Measurements from ENCODE around the gene JPH2. TPM values are rescaled to one million over a fixed set of nuclear protein-coding genes. Genes with fewer than 3 reads are reported as not detected.

The JPH2 gene
- total and polyA plus RNA-seq, 10 of the 15 experiments (the other 5 are each of a cell fraction or from before 2014, with no cell fraction given): 0.16 TPM; not detected in 9

DNA sequence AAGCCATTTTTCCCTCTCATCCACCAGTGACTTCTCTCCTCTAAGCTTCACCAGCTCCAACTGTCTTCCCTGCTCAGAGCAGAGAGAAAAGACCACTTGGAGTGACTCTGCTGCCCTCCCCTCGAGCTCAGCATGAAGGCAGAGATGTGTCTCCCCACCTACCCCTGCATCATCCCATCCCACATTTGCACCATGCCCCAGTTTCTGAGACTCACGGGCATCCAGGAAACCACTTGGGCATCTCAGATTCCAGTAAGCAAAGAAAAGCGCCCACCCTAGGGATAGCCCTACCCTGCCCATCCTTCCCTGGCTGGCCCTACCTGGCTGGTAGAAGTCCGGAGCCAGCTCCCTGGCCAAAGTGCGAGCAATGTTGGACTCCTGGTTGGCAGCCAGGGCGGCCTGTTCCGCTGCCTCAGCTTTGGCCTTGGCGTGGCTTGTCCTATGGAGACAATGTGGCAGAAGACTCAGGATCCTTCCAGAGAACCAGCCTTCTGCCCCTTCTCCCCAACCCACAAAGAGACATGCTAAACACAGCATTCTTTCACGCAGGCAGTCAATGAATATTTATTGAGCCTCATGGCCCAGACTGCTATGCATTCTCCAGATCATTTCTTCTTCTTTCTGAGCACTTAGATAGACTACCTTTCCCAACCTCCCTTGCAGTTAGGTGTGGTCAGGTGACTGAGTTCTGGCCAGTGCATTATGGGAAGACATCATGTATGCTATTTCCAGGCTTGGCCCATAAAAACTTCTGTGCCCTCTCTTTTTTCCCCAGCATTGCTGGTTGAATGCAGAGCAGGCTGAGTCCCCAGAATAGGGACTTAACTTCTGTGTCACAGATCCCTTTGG lies 68.6 kb downstream of the JPH2 start:
- CTCF ChIA-PET: interaction anchor here (0.7 to 9.3 kb wide), 12 partner anchors 10 to 614 kb away, joined by 3 to 196 read pairs (median 4); no protein-coding TSS in a partner anchor

More for the DNA sequence above, 68.6 kb downstream of the JPH2 start:
- H3K27ac ChIP-seq (ENCODE audit: control insufficient read depth, insufficient read depth): no peak overlapping the region
- no peak overlapping the region for H3K9ac ChIP-seq (ENCODE audit: control insufficient read depth, insufficient read depth, low read length)
- WGBS (ENCODE audit: insufficient coverage, insufficient replicate concordance, low lambda C conversion rate, missing lambda C conversion rate): 48% methylated on average over 9 of the region's 9 CpGs
- TF ChIP-seq HCFC1 (IDR thresholded peaks at IDR 0.05; ENCODE audit: low read length): 0 out of 2 replicates have a peak, but pooled peaks have one; percentile 41
- TF ChIP-seq WRNIP1 (IDR thresholded peaks at IDR 0.05; ENCODE audit: borderline replicate concordance, low read depth, low read length): no peak
- peak; percentile 48 for TF ChIP-seq SIX5 (IDR thresholded peaks at IDR 0.05; ENCODE audit: low read depth, low read length, severe bottlenecking)
- TF ChIP-seq, protein P1, sequence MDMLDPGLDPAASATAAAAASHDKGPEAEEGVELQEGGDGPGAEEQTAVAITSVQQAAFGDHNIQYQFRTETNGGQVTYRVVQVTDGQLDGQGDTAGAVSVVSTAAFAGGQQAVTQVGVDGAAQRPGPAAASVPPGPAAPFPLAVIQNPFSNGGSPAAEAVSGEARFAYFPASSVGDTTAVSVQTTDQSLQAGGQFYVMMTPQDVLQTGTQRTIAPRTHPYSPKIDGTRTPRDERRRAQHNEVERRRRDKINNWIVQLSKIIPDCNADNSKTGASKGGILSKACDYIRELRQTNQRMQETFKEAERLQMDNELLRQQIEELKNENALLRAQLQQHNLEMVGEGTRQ (IDR thresholded peaks at IDR 0.05; ENCODE audit: borderline replicate concordance, low read depth, low read length): no peak; the same call in 1 of the 2 replicates
- no peak for TF ChIP-seq RAD51 (IDR thresholded peaks at IDR 0.05)
- TF ChIP-seq, protein P2, sequence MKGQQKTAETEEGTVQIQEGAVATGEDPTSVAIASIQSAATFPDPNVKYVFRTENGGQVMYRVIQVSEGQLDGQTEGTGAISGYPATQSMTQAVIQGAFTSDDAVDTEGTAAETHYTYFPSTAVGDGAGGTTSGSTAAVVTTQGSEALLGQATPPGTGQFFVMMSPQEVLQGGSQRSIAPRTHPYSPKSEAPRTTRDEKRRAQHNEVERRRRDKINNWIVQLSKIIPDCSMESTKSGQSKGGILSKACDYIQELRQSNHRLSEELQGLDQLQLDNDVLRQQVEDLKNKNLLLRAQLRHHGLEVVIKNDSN (IDR thresholded peaks at IDR 0.05; ENCODE audit: borderline replicate concordance, extremely low read length, insufficient read depth, low read depth, low read length): peak; percentile 25
- TF ChIP-seq, protein P3, sequence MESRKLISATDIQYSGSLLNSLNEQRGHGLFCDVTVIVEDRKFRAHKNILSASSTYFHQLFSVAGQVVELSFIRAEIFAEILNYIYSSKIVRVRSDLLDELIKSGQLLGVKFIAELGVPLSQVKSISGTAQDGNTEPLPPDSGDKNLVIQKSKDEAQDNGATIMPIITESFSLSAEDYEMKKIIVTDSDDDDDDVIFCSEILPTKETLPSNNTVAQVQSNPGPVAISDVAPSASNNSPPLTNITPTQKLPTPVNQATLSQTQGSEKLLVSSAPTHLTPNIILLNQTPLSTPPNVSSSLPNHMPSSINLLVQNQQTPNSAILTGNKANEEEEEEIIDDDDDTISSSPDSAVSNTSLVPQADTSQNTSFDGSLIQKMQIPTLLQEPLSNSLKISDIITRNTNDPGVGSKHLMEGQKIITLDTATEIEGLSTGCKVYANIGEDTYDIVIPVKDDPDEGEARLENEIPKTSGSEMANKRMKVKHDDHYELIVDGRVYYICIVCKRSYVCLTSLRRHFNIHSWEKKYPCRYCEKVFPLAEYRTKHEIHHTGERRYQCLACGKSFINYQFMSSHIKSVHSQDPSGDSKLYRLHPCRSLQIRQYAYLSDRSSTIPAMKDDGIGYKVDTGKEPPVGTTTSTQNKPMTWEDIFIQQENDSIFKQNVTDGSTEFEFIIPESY (IDR thresholded peaks at IDR 0.05): no peak
- no peak for TF ChIP-seq YBX1 (IDR thresholded peaks at IDR 0.05)
- TF ChIP-seq BMI1 (IDR thresholded peaks at IDR 0.05; ENCODE audit: borderline replicate concordance): no peak
- TF ChIP-seq RUNX3 (IDR thresholded peaks at IDR 0.05; ENCODE audit: low read length): no peak
- no peak for TF ChIP-seq CTCF (IDR thresholded peaks at IDR 0.05 in 2 of 3, conservative IDR thresholded peaks at IDR 0.05 in 1 of 3; ENCODE audit: control insufficient read depth in 2 of 3, extremely low read depth in 1 of 3, insufficient read depth in 1 of 3, low read depth in 3 of 3, low read length in 3 of 3)
- POLR2A ChIA-PET: no interaction called here
- no TSS peak for BruUV-seq (replicated peaks)
- SMC1A ChIA-PET (ENCODE audit: uncharacterized antibody, unreplicated experiment): interaction anchor here (1.6 to 2.7 kb wide), 2 partner anchors 71 to 99 kb away, joined by 4 to 51 read pairs; no protein-coding TSS in a partner anchor
- no peak for DNase-seq (ENCODE audit: low read depth, low spot score)
- H2AFZ ChIP-seq (ENCODE audit: control insufficient read depth, low read depth, low read length): no peak overlapping the region
- FAIRE-seq: no peak
- H3K4me2 ChIP-seq (ENCODE audit: control insufficient read depth, insufficient read depth): no peak overlapping the region
- in situ Hi-C loops (cut with MboI) (loop anchor here (5.0 kb wide), 1 partner anchor 69 kb away; the partner anchor contains the start of gene JPH2), intact Hi-C loops (cut with micrococcal nuclease; ENCODE audit: unreplicated experiment) (no loop called here)
- RAD21 ChIA-PET (ENCODE audit: unreplicated experiment): interaction anchor here (2.2 to 2.9 kb wide), 2 partner anchors 71 to 72 kb away, joined by 16 to 69 read pairs; no protein-coding TSS in a partner anchor
- no peaks in the 10 kb centered on the region for H4K20me1 ChIP-seq (ENCODE audit: control insufficient read depth, insufficient read depth)
- no peaks in the 10 kb centered on the region for H3K4me1 ChIP-seq (ENCODE audit: control insufficient read depth, insufficient read depth, low read length)
- no peak for ATAC-seq
- no peak overlapping the region for H3K4me3 ChIP-seq
- no peaks in the 10 kb centered on the region for H3K36me3 ChIP-seq (ENCODE audit: control insufficient read depth in 2 of 2, insufficient read depth in 2 of 2, low read length in 1 of 2)
- no peaks in the 10 kb centered on the region for H3K9me3 ChIP-seq (replicated peaks; ENCODE audit: control insufficient read depth, insufficient read depth, low read length)
- H3K27me3 ChIP-seq (replicated peaks in 1 of 2; ENCODE audit: control insufficient read depth in 2 of 2, insufficient read depth in 2 of 2, low read length in 1 of 2): peaks cover 0 to 5% of the 10 kb centered on the region in 2 experiments; a peak in 3 of 4 replicates
- H3K79me2 ChIP-seq (ENCODE audit: control insufficient read depth, insufficient read depth, low read length): no peaks in the 10 kb centered on the region

Data from GM12878 (cell line).